Common myeloid progenitor, CD34-positive (primary cell): Measurements from ENCODE around the gene C1orf226. TPM values are rescaled to one million over a fixed set of nuclear protein-coding genes. Genes with fewer than 3 reads are reported as not detected.

Experiments
- CTCF ChIA-PET: fragments of 350-600 bp; sonication (Branson Sonifier 250); formaldehyde crosslinking; loops from one replicate; lab custom pipeline; 2021; ENCODE audit warnings: antibody characterized with exemption; lab: Charles Lee
- POLR2A ChIA-PET: fragments of 350-600 bp; sonication (Branson Sonifier 250); formaldehyde crosslinking; loops from one replicate; lab custom pipeline; 2021; ENCODE audit warnings: antibody characterized with exemption; lab: Charles Lee
- DNase-seq, 3 donors: peaks; one replicate each; pipeline versions ENCODE4 v3.0.0 to v3.0.0-alpha.2; 2013
- H3K27ac ChIP-seq, 2 experiments: 1 replicate in 1 of 2; 2 replicates in 1 of 2; pipeline ENCODE4 v1.7.0; 2013; ENCODE audit warnings: inconsistent platforms in 2 of 2, low read length in 2 of 2, mild to moderate bottlenecking in 2 of 2, low read depth in 1 of 2, moderate library complexity in 1 of 2; ENCODE audit not compliant: severe bottlenecking in 2 of 2, insufficient read depth in 1 of 2, poor library complexity in 1 of 2
- H3K27me3 ChIP-seq, 5 experiments: replicated peaks in 2 of 5; 1 replicate in 3 of 5; 2 replicates in 2 of 5; pipeline versions ENCODE4 v1.6.1 to v1.7.0; 2013; ENCODE audit warnings: low read length in 4 of 5, mild to moderate bottlenecking in 2 of 5, moderate library complexity in 2 of 5, inconsistent platforms in 1 of 5; ENCODE audit not compliant: insufficient read depth in 5 of 5, control insufficient read depth in 4 of 5
- H3K36me3 ChIP-seq, 4 experiments: 1 replicate in 2 of 4; 2 replicates in 2 of 4; pipeline versions ENCODE4 v1.6.1 to v1.7.0; 2013; ENCODE audit warnings: low read length in 3 of 4, control low read depth in 1 of 4, mild to moderate bottlenecking in 1 of 4; ENCODE audit not compliant: control insufficient read depth in 4 of 4, insufficient read depth in 4 of 4
- H3K4me1 ChIP-seq, 4 experiments: 1 replicate in 3 of 4; 2 replicates in 1 of 4; pipeline versions ENCODE4 v1.6.1 to v1.7.1; 2013; ENCODE audit warnings: low read length in 3 of 4, mild to moderate bottlenecking in 3 of 4, control low read depth in 1 of 4, inconsistent platforms in 1 of 4, moderate library complexity in 1 of 4; ENCODE audit not compliant: control insufficient read depth in 4 of 4, insufficient read depth in 4 of 4; ENCODE audit errors: control extremely low read depth in 1 of 4
- H3K4me3 ChIP-seq, 7 experiments: 1 replicate in 4 of 7; 2 replicates in 3 of 7; pipeline versions ENCODE4 v1.5.1 to v1.7.0; 2013; ENCODE audit warnings: mild to moderate bottlenecking in 7 of 7, low read length in 6 of 7, moderate library complexity in 6 of 7, inconsistent platforms in 2 of 7, low read depth in 2 of 7, control low read depth in 1 of 7; ENCODE audit not compliant: insufficient read depth in 4 of 7, control insufficient read depth in 1 of 7; ENCODE audit errors: extremely low read depth in 1 of 7
- H3K9me3 ChIP-seq, 5 experiments: 1 replicate in 4 of 5; 2 replicates in 1 of 5; pipeline versions ENCODE4 v1.6.1 to v1.7.1; 2013; ENCODE audit warnings: low read length in 4 of 5, mild to moderate bottlenecking in 2 of 5, inconsistent platforms in 1 of 5, low read depth in 1 of 5, moderate library complexity in 1 of 5; ENCODE audit not compliant: control insufficient read depth in 4 of 5, insufficient read depth in 2 of 5; ENCODE audit errors: control extremely low read depth in 1 of 5
- WGBS: methylation state at CpG from one replicate; pipeline ENCODE4 v1.1.5; 2013; ENCODE audit not compliant: insufficient coverage; 5-methylcytosine and 5-hydroxymethylcytosine counted together
- polyA plus RNA-seq: library from polyadenylated mRNA; unstranded; fragments of 120-200 nt; gene quantifications from one replicate; pipeline ENCODE4 v1.2.1, GENCODE V29; 2013

The C1orf226 gene
- 0.49 TPM for polyA plus RNA-seq

GRCh38 chr1:162381383-162381782 is at the start of gene C1orf226:
TSS of gene C1orf226 (plus strand) at chr1:162381728. CDS start at chr1:162381902, 174 bp downstream.
- ChIA-PET POLR2A (no interaction called here), CTCF (interaction anchor here (1.1 to 1.9 kb wide), 3 partner anchors 10 to 37 kb away, joined by 4 to 9 read pairs (median 5); no protein-coding TSS in a partner anchor)
- H3K27ac ChIP-seq = no peak within 1 kb of the TSS
- no peak within 1 kb of the TSS for H3K4me3 ChIP-seq
- DNase-seq = no peak
- WGBS = 97% methylated on average over 3 of the region's 3 CpGs
- H3K4me1 ChIP-seq = no peaks in the 10 kb centered on the region
- peaks cover 0 to 3% (median 0%) of the 10 kb centered on the region in 5 experiments for H3K27me3 ChIP-seq
- no peaks in the 10 kb centered on the region for H3K36me3 ChIP-seq
- H3K9me3 ChIP-seq = no peaks in the 10 kb centered on the region

DNA sequence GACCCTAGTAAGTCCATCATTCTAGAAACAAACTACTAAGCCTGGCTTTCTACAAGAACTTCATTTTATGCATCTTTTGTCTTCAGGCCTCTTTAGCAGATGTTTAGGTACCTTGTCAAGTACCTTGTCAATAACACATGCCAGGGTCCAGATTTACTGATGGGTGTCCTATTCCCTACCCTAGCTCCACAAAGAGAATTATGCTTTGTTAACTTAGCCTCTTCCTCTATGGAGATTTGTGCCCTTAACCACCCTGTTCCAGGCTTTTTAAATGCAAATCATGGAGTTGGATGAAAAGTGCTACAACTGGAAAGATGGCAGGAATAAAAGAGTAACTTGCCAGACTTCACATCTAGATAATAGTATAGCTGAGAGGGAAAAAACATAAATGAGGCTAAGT is 47.5 kb upstream of the C1orf226 start:
- Histone ChIP-seq H3K36me3 (no peaks in the 10 kb centered on the region), H3K27me3 (no peaks in the 10 kb centered on the region), H3K4me3 (no peak overlapping the region), H3K9me3 (no peaks in the 10 kb centered on the region), H3K4me1 (no peaks in the 10 kb centered on the region), H3K27ac (no peak overlapping the region)
- CTCF ChIA-PET = no interaction called here
- POLR2A ChIA-PET = no interaction called here
- no peak for DNase-seq

- no peak for DNase-seq
- no peaks in the 10 kb centered on the region for H3K27me3 ChIP-seq
- no peaks in the 10 kb centered on the region for H3K36me3 ChIP-seq
- no peaks in the 10 kb centered on the region for H3K9me3 ChIP-seq
- H3K27ac ChIP-seq = no peak overlapping the region
- H3K4me1 ChIP-seq = no peaks in the 10 kb centered on the region
- ChIA-PET POLR2A (no interaction called here), CTCF (no interaction called here)
- 86% methylated on average over 4 of the region's 5 CpGs for WGBS
- H3K4me3 ChIP-seq = no peak overlapping the region
Observed at GRCh38 chr1:162335126-162335525, 46.4 kb upstream of the C1orf226 start.

DNA sequence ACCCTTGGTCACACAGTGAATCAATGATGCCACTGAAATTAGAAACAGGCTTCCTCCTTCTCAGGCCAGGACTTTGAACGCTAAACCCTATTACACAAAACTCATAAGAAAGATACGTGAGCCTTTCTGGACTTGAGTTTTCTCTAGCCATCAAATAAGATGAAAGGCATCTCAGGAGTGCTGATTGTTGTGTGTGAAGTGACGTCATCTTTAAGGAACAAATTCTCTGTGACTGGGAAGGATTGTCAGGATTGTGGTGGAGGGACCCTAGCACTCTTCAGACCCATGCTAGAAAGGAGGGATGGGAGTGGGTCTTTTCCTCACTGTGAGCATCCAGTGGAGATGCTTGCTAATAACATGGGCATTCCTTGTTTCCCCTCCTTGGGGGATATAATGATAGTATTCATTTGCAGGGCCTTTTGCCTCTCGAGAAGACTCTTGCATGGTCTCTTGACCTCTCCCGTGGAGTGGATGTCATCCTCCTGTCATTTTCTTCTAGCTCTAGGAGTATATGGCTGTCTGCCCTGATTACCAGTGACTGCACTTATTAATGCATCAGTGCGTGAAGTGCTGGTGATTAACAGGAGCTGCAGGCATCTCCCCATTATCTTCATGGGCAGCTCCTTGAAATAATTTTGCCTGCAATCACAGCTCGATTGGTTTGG is 44.8 kb upstream of the C1orf226 start:
- CTCF ChIA-PET = interaction anchor here (0.8 kb wide), 1 partner anchor 21 kb away, joined by 3 read pairs; no protein-coding TSS in a partner anchor
- Histone ChIP-seq H3K27ac (no peak overlapping the region), H3K36me3 (no peaks in the 10 kb centered on the region), H3K9me3 (no peaks in the 10 kb centered on the region), H3K4me1 (no peaks in the 10 kb centered on the region), H3K4me3 (no peak overlapping the region), H3K27me3 (no peaks in the 10 kb centered on the region)
- 100% methylated on average over 4 of the region's 7 CpGs for WGBS
- DNase-seq = no peak
- POLR2A ChIA-PET = no interaction called here

- H3K9me3 ChIP-seq = no peaks in the 10 kb centered on the region
- no peak overlapping the region for H3K4me3 ChIP-seq
- peaks cover 0 to 5% (median 0%) of the 10 kb centered on the region in 4 experiments for H3K4me1 ChIP-seq
- ChIA-PET POLR2A (no interaction called here), CTCF (interaction anchor here (1.6 kb wide), 1 partner anchor 65 kb away, joined by 3 read pairs; no protein-coding TSS in a partner anchor)
- DNase-seq = no peak
- no peak overlapping the region for H3K27ac ChIP-seq
- no peaks in the 10 kb centered on the region for H3K36me3 ChIP-seq
- no peaks in the 10 kb centered on the region for H3K27me3 ChIP-seq
- WGBS = 89% methylated on average over 1 of the region's 1 CpG
Observed at GRCh38 chr1:162342452-162342983, 39.0 kb upstream of the C1orf226 start.

DNA sequence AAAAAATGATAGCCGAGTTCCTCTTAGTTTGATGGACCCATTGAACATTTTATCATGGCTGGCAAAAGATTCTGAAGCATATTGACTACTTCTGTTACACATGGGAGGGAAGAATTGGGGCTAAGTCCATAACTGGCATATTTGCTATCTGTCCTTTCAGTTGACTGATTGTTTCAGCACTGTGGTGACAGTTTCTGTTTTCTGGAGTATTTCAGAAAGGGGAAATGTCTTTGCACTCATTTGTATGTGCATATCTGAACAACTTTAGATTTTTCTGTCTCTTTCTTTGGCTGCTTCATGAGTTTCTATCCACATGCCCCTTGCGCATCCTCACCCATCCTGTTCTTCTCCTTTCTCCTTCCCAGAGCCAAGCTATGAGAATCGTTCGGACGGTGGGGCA is 38.1 kb upstream of the C1orf226 start:
- WGBS = 100% methylated on average over 2 of the region's 5 CpGs

GRCh38 chr1:162347281-162347680 is 34.2 kb upstream of the C1orf226 start:
- CTCF ChIA-PET = interaction anchor here (0.8 to 1.3 kb wide), 2 partner anchors 9 to 10 kb away, joined by 3 read pairs; no protein-coding TSS in a partner anchor
- H3K4me3 ChIP-seq = no peak overlapping the region
- no peaks in the 10 kb centered on the region for H3K36me3 ChIP-seq
- no peak for DNase-seq
- 0% methylated on average over 1 of the region's 3 CpGs for WGBS
- peaks cover 0 to 22% (median 1%) of the 10 kb centered on the region in 4 experiments for H3K4me1 ChIP-seq
- no peaks in the 10 kb centered on the region for H3K9me3 ChIP-seq
- POLR2A ChIA-PET = no interaction called here
- H3K27me3 ChIP-seq = no peaks in the 10 kb centered on the region
- H3K27ac ChIP-seq = no peak overlapping the region

More for the DNA sequence above, 38.1 kb upstream of the C1orf226 start:
- POLR2A ChIA-PET = no interaction called here
- CTCF ChIA-PET = interaction anchor here (1.5 to 1.6 kb wide), 2 partner anchors 38 to 66 kb away, joined by 3 to 5 read pairs; partner anchors contain the start of gene C1orf226
- Histone ChIP-seq H3K9me3 (no peaks in the 10 kb centered on the region), H3K36me3 (no peaks in the 10 kb centered on the region), H3K4me1 (peaks cover 0 to 5% (median 0%) of the 10 kb centered on the region in 4 experiments), H3K4me3 (no peak overlapping the region), H3K27ac (no peak overlapping the region), H3K27me3 (no peaks in the 10 kb centered on the region)
- no peak for DNase-seq
